Osteoblast (primary cell): Measurements from ENCODE around the gene PSTPIP2. TPM values are rescaled to one million over a fixed set of nuclear protein-coding genes. Genes with fewer than 3 reads are reported as not detected.

ENCODE experiments used
- DNase-seq: peaks from one replicate; pipeline ENCODE4 v3.0.0; 2011; ENCODE audit warnings: low spot score, mixed read lengths; ENCODE audit not compliant: insufficient read length; ENCODE audit errors: missing footprints
- H2AFZ ChIP-seq: 2 replicates; pipeline ENCODE4 v1.6.0; 2011; ENCODE audit warnings: mild to moderate bottlenecking, low read length
- H3K27ac ChIP-seq: 2 replicates; pipeline ENCODE4 v1.5.1; 2011; ENCODE audit warnings: mild to moderate bottlenecking, low read depth, low read length, moderate library complexity
- H3K27me3 ChIP-seq: 2 replicates; pipeline ENCODE4 v1.6.0; 2012; ENCODE audit warnings: mild to moderate bottlenecking, control low read depth, inconsistent platforms, low read length, moderate library complexity; ENCODE audit not compliant: insufficient read depth
- H3K36me3 ChIP-seq: 2 replicates; pipeline ENCODE4 v1.5.1; 2011; ENCODE audit warnings: mild to moderate bottlenecking, low read length, control low read depth, moderate library complexity; ENCODE audit not compliant: insufficient read depth
- H3K4me1 ChIP-seq: 2 replicates; pipeline ENCODE4 v1.5.1; 2011; ENCODE audit warnings: mild to moderate bottlenecking, low read length, control low read depth, moderate library complexity; ENCODE audit not compliant: insufficient read depth
- H3K4me2 ChIP-seq: 2 replicates; pipeline ENCODE4 v1.6.0; 2011; ENCODE audit warnings: mild to moderate bottlenecking, low read length; ENCODE audit not compliant: insufficient read depth
- H3K4me3 ChIP-seq: fragments of 200-600 bp; sonication (generic); 3 replicates; pipeline ENCODE4 v1.5.1; 2012; ENCODE audit warnings: mild to moderate bottlenecking, low read length, inconsistent platforms; ENCODE audit not compliant: insufficient read depth
- H3K79me2 ChIP-seq: 2 replicates; pipeline ENCODE4 v1.6.0; 2012; ENCODE audit warnings: mild to moderate bottlenecking, low read length, control low read depth, inconsistent platforms; ENCODE audit not compliant: insufficient read depth
- H3K9me3 ChIP-seq: 2 replicates; pipeline ENCODE4 v1.5.1; 2011; ENCODE audit warnings: low read depth, low read length, control low read depth
- H4K20me1 ChIP-seq: 2 replicates; pipeline ENCODE4 v1.6.0; 2012; ENCODE audit warnings: mild to moderate bottlenecking, low read length, control low read depth; ENCODE audit not compliant: insufficient read depth
- CTCF ChIP-seq: IDR thresholded peaks from 2 replicates; pipeline ENCODE4 v1.5.1; 2011; ENCODE audit warnings: mild to moderate bottlenecking, low read depth, low read length, moderate library complexity; ENCODE audit errors: extremely low read depth
- total RNA-seq: library from RNA; depleted of rRNA; stranded (reverse); fragments of >200 nt; gene quantifications from 2 replicates; pipeline ENCODE4 v1.2.3, GENCODE V29; 2012

Gene PSTPIP2
- total RNA-seq, 1 donor, result 5.8 TPM

GRCh38 chr18:46002934-46003333 is 69.1 kb downstream of the PSTPIP2 start:
- Histone ChIP-seq H3K4me2 (no peak overlapping the region), H3K27ac (no peak overlapping the region)

GRCh38 chr18:46001892-46002291 is 70.2 kb downstream of the PSTPIP2 start:
- Histone ChIP-seq H3K79me2 (no peaks in the 10 kb centered on the region), H3K4me3 (no peak overlapping the region), H4K20me1 (no peaks in the 10 kb centered on the region), H3K4me1 (no peaks in the 10 kb centered on the region), H3K9me3 (no peaks in the 10 kb centered on the region), H3K4me2 (no peak overlapping the region), H3K27ac (no peak overlapping the region), H3K27me3 (no peaks in the 10 kb centered on the region), H2AFZ (no peak overlapping the region), H3K36me3 (no peaks in the 10 kb centered on the region)
- DNase-seq, result no peak
- no peak for TF ChIP-seq CTCF

More at GRCh38 chr18:46002934-46003333, 69.1 kb downstream of the PSTPIP2 start:
- Histone ChIP-seq H3K36me3 (no peaks in the 10 kb centered on the region), H2AFZ (no peak overlapping the region), H3K79me2 (no peaks in the 10 kb centered on the region), H3K9me3 (no peaks in the 10 kb centered on the region), H3K27me3 (no peaks in the 10 kb centered on the region), H4K20me1 (no peaks in the 10 kb centered on the region), H3K4me3 (no peak overlapping the region), H3K4me1 (no peaks in the 10 kb centered on the region)
- no peak for DNase-seq
- TF ChIP-seq CTCF, result no peak

GRCh38 chr18:46001074-46001473 is 71.0 kb downstream of the PSTPIP2 start:
- Histone ChIP-seq H3K4me2 (no peak overlapping the region), H3K27me3 (no peaks in the 10 kb centered on the region)

GRCh38 chr18:45999536-45999935 is 72.5 kb downstream of the PSTPIP2 start:
- Histone ChIP-seq H4K20me1 (no peaks in the 10 kb centered on the region), H2AFZ (no peak overlapping the region), H3K9me3 (no peaks in the 10 kb centered on the region), H3K27ac (no peak overlapping the region), H3K79me2 (no peaks in the 10 kb centered on the region), H3K4me2 (no peak overlapping the region), H3K4me1 (no peaks in the 10 kb centered on the region), H3K4me3 (no peak overlapping the region), H3K36me3 (no peaks in the 10 kb centered on the region), H3K27me3 (no peaks in the 10 kb centered on the region)
- TF ChIP-seq CTCF, result no peak
- DNase-seq, result no peak

More at GRCh38 chr18:46001074-46001473, 71.0 kb downstream of the PSTPIP2 start:
- no peak for TF ChIP-seq CTCF
- Histone ChIP-seq H3K79me2 (no peaks in the 10 kb centered on the region), H3K9me3 (no peaks in the 10 kb centered on the region), H4K20me1 (no peaks in the 10 kb centered on the region), H3K4me3 (no peak overlapping the region), H3K36me3 (no peaks in the 10 kb centered on the region), H3K4me1 (no peaks in the 10 kb centered on the region), H2AFZ (no peak overlapping the region), H3K27ac (no peak overlapping the region)
- no peak for DNase-seq
